H1 (cell line): ENCODE measurements around the gene ABI3BP. TPM values are rescaled to one million over a fixed set of nuclear protein-coding genes. Genes with fewer than 3 reads are reported as not detected.

ENCODE experiments used
- NANOG ChIP-seq: IDR thresholded peaks from 2 replicates; pipeline ENCODE4 v1.6.1; 2011; ENCODE audit warnings: low read length, low read depth, mild to moderate bottlenecking, inconsistent platforms; ENCODE audit not compliant: insufficient read depth, poor library complexity, severe bottlenecking
- RXRA ChIP-seq: IDR thresholded peaks from 2 replicates; pipeline ENCODE4 v1.6.1; 2011; ENCODE audit warnings: low read depth, mild to moderate bottlenecking, low read length, moderate library complexity; ENCODE audit not compliant: insufficient read depth
- TBP ChIP-seq: IDR thresholded peaks from 2 replicates; pipeline ENCODE4 v1.6.1; 2011; ENCODE audit warnings: low read depth, low read length, improper control_type of control experiment
- polyA plus RNA-seq, 7 experiments: library from polyadenylated mRNA; depleted of rRNA in 3 of 7; stranded (reverse) in 5 of 7; unstranded in 2 of 7; fragments of >200 nt in 5 of 7; fragments of 200-250 nt in 2 of 7; gene quantifications; 1 replicate in 5 of 7; 2 replicates in 1 of 7; 4 replicates in 1 of 7; pipeline versions ENCODE4 v1.2.1 to v1.2.3, GENCODE V29; 2011 to 2013; ENCODE audit warnings: missing spikeins in 2 of 7, mixed read lengths in 2 of 7
- total RNA-seq: library from RNA; stranded (reverse); fragmentation: NEBNext Ultra II Directional; extraction: Animal tissue kit (Norgen Biotek cat#: 25700); gene quantifications from 2 replicates; pipeline ENCODE4 v1.2.1, GENCODE V29; 2021

Gene ABI3BP
- total and polyA plus RNA-seq, 2 of the 8 experiments (the other 6 are each of a cell fraction or from before 2014, with no cell fraction given) = 0.08 to 0.32 TPM

GRCh38 chr3:100865442-100865841 lies 127.8 kb downstream of the ABI3BP start (continued):
- no peak for TF ChIP-seq RXRA
- TF ChIP-seq TBP = no peak
- no peak for TF ChIP-seq NANOG
- TF ChIP-seq, all 59 proteins: peak for 0
